Measurements from ENCODE around the gene ARL14.

ARL14 gene

GRCh38 chr3:160676547-160677303 is at the start of gene ARL14:
Gene ARL14 (plus strand): TSS chr3:160677160. CDS start chr3:160677347, 187 bp downstream.
- peak; percentile 33 for DNase-seq

- no peak for DNase-seq
Measured at GRCh38 chr3:160629491-160629890, 47.5 kb upstream of the ARL14 start.

- no peak for DNase-seq
Measured at GRCh38 chr3:160633361-160634083, 43.4 kb upstream of the ARL14 start.

- DNase-seq = no peak
Measured at GRCh38 chr3:160635213-160635612, 41.7 kb upstream of the ARL14 start.

- DNase-seq = no peak
Measured at GRCh38 chr3:160637086-160637485, 39.9 kb upstream of the ARL14 start.

GRCh38 chr3:160638184-160638583 is 38.8 kb upstream of the ARL14 start:
- DNase-seq = no peak

- peak; percentile 54 for DNase-seq
Measured at GRCh38 chr3:160641665-160642309, 35.2 kb upstream of the ARL14 start.

- DNase-seq = peak; percentile 9
Measured at GRCh38 chr3:160643994-160644393, 33.0 kb upstream of the ARL14 start.

- DNase-seq = no peak
Measured at GRCh38 chr3:160644491-160644890, 32.5 kb upstream of the ARL14 start.

- DNase-seq = no peak
Measured at GRCh38 chr3:160648701-160649100, 28.3 kb upstream of the ARL14 start.

GRCh38 chr3:160649596-160649995 is 27.4 kb upstream of the ARL14 start:
- no peak for DNase-seq

- DNase-seq = no peak
Measured at GRCh38 chr3:160653512-160653911, 23.4 kb upstream of the ARL14 start.

- DNase-seq = no peak
Measured at GRCh38 chr3:160660902-160661301, 16.1 kb upstream of the ARL14 start.

GRCh38 chr3:160661660-160662059 is 15.3 kb upstream of the ARL14 start:
- no peak for DNase-seq

GRCh38 chr3:160665231-160665630 is 11.7 kb upstream of the ARL14 start:
- DNase-seq = no peak

- peak; percentile 72 for DNase-seq
Measured at GRCh38 chr3:160665784-160666526, 11.0 kb upstream of the ARL14 start.

- peak; percentile 27 for DNase-seq
Measured at GRCh38 chr3:160667452-160667851, 9.5 kb upstream of the ARL14 start.

- no peak for DNase-seq
Measured at GRCh38 chr3:160668454-160668853, 8.5 kb upstream of the ARL14 start.

GRCh38 chr3:160671231-160671630 is 5.7 kb upstream of the ARL14 start:
- no peak for DNase-seq

- DNase-seq = no peak
Measured at GRCh38 chr3:160671995-160672394, 5.0 kb upstream of the ARL14 start.

GRCh38 chr3:160673188-160673587 is 3.8 kb upstream of the ARL14 start:
- DNase-seq = no peak

GRCh38 chr3:160675566-160676124 is 1.3 kb upstream of the ARL14 start:
- no peak for DNase-seq

GRCh38 chr3:160677459-160677881 is 510 bp downstream of the ARL14 start:
- DNase-seq = peak; percentile 11
